22Rv1 (cell line): ENCODE data around the gene SHANK2.

Source experiments
- ZFX ChIP-seq: fragments of 450-650 bp; IDR thresholded peaks from 2 replicates; pipeline ENCODE4 v1.6.1; 2017; ENCODE audit warnings: antibody characterized with exemption, borderline replicate concordance
- TF ChIP-seq, protein P1 (sequence below): fragments of 450-650 bp; IDR thresholded peaks from 2 replicates; pipeline ENCODE4 v1.5.1; 2017; ENCODE audit warnings: mild to moderate bottlenecking

DNA sequence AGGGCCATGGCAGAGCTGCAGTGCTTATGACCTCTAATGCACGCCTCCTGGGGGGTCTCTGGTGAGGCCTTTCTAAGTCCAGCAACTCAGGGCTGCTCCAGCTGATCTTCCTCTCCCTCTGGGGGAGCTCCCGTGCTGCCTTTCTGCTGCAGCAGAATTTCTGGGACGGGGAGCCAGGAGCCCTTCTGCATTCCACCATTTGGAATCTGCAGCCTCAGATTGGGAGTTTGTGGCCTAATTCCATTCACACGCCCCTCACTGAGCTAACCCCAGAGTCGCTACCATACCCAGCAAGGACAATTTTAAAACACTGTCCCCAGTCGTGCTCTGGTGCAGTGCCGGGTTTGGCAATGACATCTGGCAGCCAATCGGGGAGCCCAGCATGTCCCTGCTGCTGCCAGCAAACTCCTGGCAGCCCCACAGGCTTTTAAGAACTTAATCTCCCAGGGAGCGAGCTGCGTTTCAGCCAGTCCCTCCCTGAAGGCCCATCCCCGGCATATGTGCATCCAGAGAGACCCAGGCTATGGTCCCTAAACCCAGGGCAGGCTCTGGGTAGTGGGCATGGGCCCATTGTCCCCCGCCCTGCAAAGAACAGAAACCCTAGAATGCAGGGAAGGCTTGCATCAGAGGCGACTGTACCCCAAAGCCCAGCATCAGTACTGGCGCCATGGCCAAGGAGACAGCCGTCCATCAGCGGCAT lies 4.7 kb downstream of the SHANK2 start:
- TF ChIP-seq, protein P1, sequence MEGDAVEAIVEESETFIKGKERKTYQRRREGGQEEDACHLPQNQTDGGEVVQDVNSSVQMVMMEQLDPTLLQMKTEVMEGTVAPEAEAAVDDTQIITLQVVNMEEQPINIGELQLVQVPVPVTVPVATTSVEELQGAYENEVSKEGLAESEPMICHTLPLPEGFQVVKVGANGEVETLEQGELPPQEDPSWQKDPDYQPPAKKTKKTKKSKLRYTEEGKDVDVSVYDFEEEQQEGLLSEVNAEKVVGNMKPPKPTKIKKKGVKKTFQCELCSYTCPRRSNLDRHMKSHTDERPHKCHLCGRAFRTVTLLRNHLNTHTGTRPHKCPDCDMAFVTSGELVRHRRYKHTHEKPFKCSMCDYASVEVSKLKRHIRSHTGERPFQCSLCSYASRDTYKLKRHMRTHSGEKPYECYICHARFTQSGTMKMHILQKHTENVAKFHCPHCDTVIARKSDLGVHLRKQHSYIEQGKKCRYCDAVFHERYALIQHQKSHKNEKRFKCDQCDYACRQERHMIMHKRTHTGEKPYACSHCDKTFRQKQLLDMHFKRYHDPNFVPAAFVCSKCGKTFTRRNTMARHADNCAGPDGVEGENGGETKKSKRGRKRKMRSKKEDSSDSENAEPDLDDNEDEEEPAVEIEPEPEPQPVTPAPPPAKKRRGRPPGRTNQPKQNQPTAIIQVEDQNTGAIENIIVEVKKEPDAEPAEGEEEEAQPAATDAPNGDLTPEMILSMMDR, result no peak
- TF ChIP-seq ZFX, result no peak
